KMS-11 (cell line): ENCODE results near the gene ESRRB.

ENCODE experiments used
- H2AFZ ChIP-seq: fragments of 200-600 bp; sonication (generic); 2 replicates; pipeline ENCODE4 v1.6.1; 2016; ENCODE audit warnings: antibody characterized with exemption, mixed run types, low read depth
- H3K27ac ChIP-seq: fragments of 200-600 bp; sonication (generic); 2 replicates; pipeline ENCODE4 v1.6.1; 2016; ENCODE audit warnings: mild to moderate bottlenecking, mixed run types
- H3K27me3 ChIP-seq: fragments of 200-600 bp; sonication (generic); 2 replicates; pipeline ENCODE4 v1.6.1; 2017; ENCODE audit warnings: mild to moderate bottlenecking, low read depth, mixed run types, moderate library complexity; ENCODE audit not compliant: insufficient read depth
- H3K36me3 ChIP-seq: fragments of 200-600 bp; sonication (generic); 2 replicates; pipeline ENCODE4 v1.6.1; 2017; ENCODE audit warnings: mild to moderate bottlenecking, mixed run types; ENCODE audit not compliant: insufficient read depth
- H3K4me1 ChIP-seq: fragments of 200-600 bp; sonication (generic); 2 replicates; pipeline ENCODE4 v1.6.1; 2016; ENCODE audit warnings: mild to moderate bottlenecking, low read depth, mixed run types; ENCODE audit not compliant: poor library complexity, severe bottlenecking
- H3K4me2 ChIP-seq: fragments of 200-600 bp; sonication (generic); 2 replicates; pipeline ENCODE4 v1.7.0; 2016; ENCODE audit warnings: mild to moderate bottlenecking, mixed run types
- H3K4me3 ChIP-seq: fragments of 200-600 bp; sonication (generic); IDR thresholded peaks from 2 replicates; pipeline ENCODE4 v1.6.1; 2017; ENCODE audit warnings: low read depth, low read length, mixed read lengths; ENCODE audit not compliant: insufficient read depth
- H3K79me2 ChIP-seq: fragments of 200-600 bp; sonication (generic); 2 replicates; pipeline ENCODE4 v1.6.1; 2016; ENCODE audit warnings: low read depth, mixed run types; ENCODE audit not compliant: insufficient read depth
- H3K9ac ChIP-seq: fragments of 200-600 bp; sonication (generic); 2 replicates; pipeline ENCODE4 v1.6.1; 2016; ENCODE audit warnings: mild to moderate bottlenecking, mixed run types
- H4K20me1 ChIP-seq: fragments of 200-600 bp; sonication (generic); 2 replicates; pipeline ENCODE4 v1.6.1; 2016; ENCODE audit warnings: mild to moderate bottlenecking, mixed run types; ENCODE audit not compliant: insufficient read depth
- TF ChIP-seq, protein P1 (sequence below): fragments of 200-600 bp; sonication (generic); conservative IDR thresholded peaks from 2 replicates; pipeline ENCODE4 v1.6.1; 2017; ENCODE audit warnings: low read depth, mild to moderate bottlenecking, antibody characterized with exemption, low read length, moderate library complexity, mixed read lengths

Gene ESRRB

DNA sequence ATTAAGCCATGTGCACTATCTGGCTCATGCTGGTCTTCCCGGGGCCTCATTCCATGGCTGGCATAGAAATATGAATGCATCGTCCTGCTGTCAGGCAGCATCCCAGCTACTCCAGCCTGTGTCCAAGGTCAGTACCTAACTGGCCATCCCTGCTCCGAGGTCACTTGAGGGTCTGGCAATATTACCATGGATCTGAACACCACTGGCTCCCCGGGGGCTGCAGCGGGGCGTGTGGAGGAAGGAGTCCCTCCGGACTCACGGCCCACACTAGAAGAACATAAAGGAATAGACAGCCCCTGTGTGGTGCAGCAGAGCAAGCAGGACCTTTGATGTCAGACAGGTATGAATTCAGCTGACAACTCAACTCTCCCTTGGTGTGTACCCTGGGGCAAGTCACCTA is 19.2 kb downstream of the ESRRB start:
- H3K79me2 ChIP-seq, result no peaks in the 10 kb centered on the region
- H3K4me3 ChIP-seq, result no peak overlapping the region
- H3K27me3 ChIP-seq, result no peaks in the 10 kb centered on the region
- H3K4me1 ChIP-seq, result no peaks in the 10 kb centered on the region
- no peaks in the 10 kb centered on the region for H4K20me1 ChIP-seq
- H3K36me3 ChIP-seq, result no peaks in the 10 kb centered on the region
- TF ChIP-seq, protein P1, sequence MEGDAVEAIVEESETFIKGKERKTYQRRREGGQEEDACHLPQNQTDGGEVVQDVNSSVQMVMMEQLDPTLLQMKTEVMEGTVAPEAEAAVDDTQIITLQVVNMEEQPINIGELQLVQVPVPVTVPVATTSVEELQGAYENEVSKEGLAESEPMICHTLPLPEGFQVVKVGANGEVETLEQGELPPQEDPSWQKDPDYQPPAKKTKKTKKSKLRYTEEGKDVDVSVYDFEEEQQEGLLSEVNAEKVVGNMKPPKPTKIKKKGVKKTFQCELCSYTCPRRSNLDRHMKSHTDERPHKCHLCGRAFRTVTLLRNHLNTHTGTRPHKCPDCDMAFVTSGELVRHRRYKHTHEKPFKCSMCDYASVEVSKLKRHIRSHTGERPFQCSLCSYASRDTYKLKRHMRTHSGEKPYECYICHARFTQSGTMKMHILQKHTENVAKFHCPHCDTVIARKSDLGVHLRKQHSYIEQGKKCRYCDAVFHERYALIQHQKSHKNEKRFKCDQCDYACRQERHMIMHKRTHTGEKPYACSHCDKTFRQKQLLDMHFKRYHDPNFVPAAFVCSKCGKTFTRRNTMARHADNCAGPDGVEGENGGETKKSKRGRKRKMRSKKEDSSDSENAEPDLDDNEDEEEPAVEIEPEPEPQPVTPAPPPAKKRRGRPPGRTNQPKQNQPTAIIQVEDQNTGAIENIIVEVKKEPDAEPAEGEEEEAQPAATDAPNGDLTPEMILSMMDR, result no peak
- H3K9ac ChIP-seq, result no peak overlapping the region
- H3K27ac ChIP-seq, result no peak overlapping the region
- no peak overlapping the region for H2AFZ ChIP-seq
- H3K4me2 ChIP-seq, result no peak overlapping the region

DNA sequence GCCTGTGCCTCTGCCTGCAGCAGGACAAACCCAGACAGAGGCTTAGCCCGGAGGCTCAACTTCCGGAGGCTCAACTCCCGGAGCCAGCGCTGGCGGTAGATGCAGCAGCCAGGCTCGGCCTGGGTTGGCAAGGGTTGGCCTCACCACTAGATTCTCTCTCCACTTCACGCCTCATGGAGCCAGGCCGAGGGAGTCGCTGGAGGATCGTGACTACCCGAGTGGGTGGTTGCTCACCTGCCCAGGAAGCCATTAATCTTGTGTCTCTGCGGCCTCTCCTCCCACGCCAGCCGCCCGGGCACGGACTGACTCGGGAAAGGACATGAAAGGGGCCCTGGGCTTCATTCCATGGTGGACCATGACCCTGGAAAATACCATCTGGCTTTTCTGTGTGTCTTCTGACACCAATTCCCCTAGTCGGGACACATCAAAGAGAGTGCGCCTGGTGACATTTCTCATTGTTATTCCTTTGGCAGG is 20.8 kb downstream of the ESRRB start:
- H3K27ac ChIP-seq, result no peak overlapping the region

DNA sequence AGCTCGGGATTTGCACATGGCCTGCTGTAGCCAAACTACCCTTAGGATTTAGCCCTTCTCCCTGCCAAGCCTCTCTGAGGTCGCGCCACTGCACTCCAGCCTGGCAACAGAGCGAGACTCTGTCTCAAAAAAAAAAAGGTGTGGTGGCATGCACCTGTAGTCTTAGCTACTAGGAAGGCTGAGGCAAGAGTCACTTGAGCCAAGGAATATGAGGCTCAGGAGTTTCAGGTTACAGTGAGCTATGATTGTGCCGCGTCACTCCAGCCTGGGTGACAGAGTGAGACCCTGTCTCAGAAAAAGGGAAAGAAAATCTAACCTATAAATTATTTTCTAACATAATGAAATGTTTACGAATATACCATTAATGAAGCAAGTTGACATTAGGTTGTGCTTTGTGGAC is 29.7 kb downstream of the ESRRB start:
- no peaks in the 10 kb centered on the region for H4K20me1 ChIP-seq
- no peak overlapping the region for H2AFZ ChIP-seq
- no peaks in the 10 kb centered on the region for H3K27me3 ChIP-seq
- TF ChIP-seq, protein P1, result no peak
- no peak overlapping the region for H3K4me3 ChIP-seq
- H3K36me3 ChIP-seq, result no peaks in the 10 kb centered on the region
- no peak overlapping the region for H3K9ac ChIP-seq
- no peak overlapping the region for H3K27ac ChIP-seq
- H3K4me2 ChIP-seq, result no peak overlapping the region
- H3K79me2 ChIP-seq, result no peaks in the 10 kb centered on the region
- H3K4me1 ChIP-seq, result no peaks in the 10 kb centered on the region

More for the DNA sequence above, 20.8 kb downstream of the ESRRB start:
- Histone ChIP-seq H4K20me1 (no peaks in the 10 kb centered on the region), H3K4me1 (no peaks in the 10 kb centered on the region), H3K36me3 (no peaks in the 10 kb centered on the region), H3K4me3 (no peak overlapping the region), H3K27me3 (no peaks in the 10 kb centered on the region), H3K79me2 (no peaks in the 10 kb centered on the region), H3K4me2 (no peak overlapping the region), H3K9ac (no peak overlapping the region), H2AFZ (no peak overlapping the region)
- TF ChIP-seq, protein P1, result no peak

DNA sequence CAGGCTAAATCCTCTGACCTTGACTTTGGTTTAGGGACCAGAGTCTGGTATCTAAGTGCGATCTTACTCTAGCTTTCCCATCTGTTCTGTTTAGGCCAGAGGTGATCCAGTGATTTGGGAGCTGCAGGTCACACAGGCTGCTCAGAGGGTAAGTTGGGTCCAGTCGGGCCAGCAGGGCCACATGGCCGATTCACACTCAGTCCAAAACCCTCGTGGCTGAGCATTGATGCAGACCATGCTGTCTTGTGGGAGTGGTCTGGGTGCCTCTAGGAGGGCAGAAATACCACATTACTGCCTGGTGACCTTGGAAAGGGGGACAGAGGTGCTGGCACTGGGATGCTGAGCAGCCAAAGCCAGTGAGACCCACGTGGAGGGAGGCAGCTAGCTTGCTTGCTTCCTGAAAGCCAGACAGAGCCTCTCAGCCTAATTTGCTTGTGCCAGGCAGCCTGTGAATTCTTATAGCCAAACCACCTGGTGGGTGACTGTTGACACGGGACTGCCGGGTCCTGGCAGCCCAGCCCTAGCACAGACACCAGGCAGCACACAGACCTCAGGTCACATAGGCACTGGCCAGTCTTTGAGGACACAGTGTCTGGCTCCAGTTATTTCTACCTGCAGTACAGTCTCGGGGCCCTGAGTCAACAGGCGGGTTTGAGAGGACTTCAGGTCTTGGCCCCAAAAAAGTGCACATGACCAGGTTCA is 31.7 kb downstream of the ESRRB start:
- TF ChIP-seq, protein P1, result no peak
- Histone ChIP-seq H3K36me3 (no peaks in the 10 kb centered on the region), H3K79me2 (no peaks in the 10 kb centered on the region), H3K4me1 (no peaks in the 10 kb centered on the region), H3K4me2 (no peak overlapping the region), H3K27me3 (no peaks in the 10 kb centered on the region), H3K27ac (no peak overlapping the region), H4K20me1 (no peaks in the 10 kb centered on the region), H3K9ac (no peak overlapping the region), H3K4me3 (no peak overlapping the region), H2AFZ (no peak overlapping the region)
